Kidney capillary endothelial cell (primary cell): ENCODE measurements around the gene EMC9.

Experiments used
- DNase-seq: peaks from one replicate; pipeline ENCODE4 v3.0.0-alpha.2; 2018; ENCODE audit warnings: low spot score

Gene EMC9

DNA sequence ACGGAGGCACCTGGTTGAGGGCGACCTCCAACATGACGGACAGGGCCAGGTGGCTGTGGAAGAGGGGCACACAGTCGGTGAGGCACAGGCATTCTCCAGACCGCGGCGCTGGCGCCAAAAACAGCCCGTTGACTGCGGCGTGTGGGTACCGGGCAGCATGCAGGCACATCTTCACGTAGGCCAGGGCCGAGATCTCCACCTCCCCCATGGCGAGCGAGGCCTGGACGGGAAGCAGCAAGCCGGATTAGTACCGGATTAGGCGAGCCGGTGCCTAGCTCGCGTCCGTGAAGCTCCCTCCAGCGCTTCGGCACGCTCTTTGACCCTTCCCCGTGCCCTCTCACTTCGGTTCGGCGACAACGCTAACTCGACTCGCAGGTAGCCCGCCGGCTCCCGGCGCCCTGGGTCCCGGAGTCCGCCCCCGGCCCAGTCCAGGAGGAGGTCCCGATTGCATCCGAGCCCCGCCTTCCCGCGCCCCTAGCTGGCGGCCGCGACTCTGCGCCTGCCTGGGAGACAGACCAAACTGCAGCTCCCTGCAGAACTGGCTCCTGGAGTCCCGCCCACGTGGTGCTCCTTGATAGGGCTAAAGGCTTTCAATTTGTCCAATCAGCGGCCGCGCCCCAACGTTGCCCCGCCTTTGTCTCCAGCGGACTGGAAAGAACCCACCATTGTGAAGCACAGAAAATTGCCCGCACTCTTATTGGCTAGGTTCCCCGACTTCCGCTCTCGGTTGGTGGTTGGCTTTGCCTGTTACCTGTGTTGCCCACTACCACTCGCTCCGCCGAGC is at the start of gene EMC9:
EMC9 (minus strand) TSS at position 495 of the 784 bp plus-strand sequence; CDS start at position 208, 287 bp downstream.
- peak; percentile 99 for DNase-seq

- DNase-seq = no peak
Measured at GRCh38 chr14:24190416-24190815, 49.0 kb upstream of the EMC9 start.

DNA sequence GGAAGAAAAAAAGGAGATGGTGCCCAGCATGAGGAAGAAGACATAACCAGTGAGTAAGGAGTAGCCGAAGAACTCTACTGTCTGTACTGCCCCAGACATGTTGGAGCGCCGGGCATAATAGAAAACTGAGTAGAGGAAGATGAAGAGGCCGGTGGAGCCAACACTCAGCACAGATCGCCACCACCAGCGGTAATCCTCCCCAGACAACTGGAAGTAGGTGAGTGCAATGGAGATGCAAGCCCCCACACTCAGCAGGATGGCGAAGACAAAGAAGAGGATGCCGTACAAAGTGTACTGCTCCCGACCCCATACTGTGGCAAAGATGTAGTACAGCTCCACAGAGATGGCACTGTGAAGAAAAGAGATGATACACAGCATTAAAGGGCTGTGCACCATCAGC is 48.1 kb upstream of the EMC9 start:
- no peak for DNase-seq

- no peak for DNase-seq
Measured at GRCh38 chr14:24189059-24189375, 47.6 kb upstream of the EMC9 start.

DNA sequence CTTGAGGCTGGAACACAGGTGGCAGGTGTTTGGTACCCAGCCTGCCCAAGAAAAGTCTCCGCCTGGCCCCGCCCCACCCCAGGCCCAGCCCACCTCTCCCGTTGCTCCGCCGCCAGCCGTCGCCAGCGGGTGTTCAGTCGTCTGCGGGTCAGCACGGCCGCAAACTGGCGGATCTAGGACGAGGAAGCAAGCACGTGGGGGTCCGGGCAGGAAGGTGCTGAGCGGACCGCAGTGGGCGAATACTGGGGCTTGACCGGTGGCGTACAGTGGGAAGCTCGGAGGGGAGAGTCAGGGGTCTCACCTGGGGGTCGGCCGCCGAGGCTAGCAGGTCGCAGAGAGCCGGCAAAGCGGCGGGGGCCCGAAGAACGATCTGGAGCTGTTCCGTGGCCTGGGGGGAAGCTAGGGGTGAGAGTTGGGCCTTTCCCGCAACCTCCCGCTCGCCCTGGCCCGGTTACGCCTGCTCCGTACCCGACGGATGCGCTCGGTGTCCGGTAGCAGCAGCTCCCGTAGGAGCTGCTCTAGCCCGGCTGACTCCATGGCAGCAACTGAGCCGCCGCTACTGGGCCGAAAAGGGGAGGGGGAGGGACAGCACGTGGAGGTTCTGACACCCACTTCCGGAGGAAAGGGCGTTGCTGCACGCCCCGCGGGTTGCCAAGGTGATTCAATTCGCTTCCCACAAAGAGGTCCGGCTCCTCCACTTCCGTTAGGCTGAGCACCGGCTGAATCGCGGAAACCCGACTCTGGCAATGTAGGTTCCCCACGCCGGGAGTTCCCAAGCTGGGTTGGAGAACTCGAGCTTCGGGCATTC is 47.1 kb upstream of the EMC9 start, which contains the start of gene IPO4:
IPO4 (minus strand) TSS at position 566 of the 808 bp plus-strand sequence; CDS start at position 537, 29 bp downstream.
- DNase-seq = peak; percentile 96

DNA sequence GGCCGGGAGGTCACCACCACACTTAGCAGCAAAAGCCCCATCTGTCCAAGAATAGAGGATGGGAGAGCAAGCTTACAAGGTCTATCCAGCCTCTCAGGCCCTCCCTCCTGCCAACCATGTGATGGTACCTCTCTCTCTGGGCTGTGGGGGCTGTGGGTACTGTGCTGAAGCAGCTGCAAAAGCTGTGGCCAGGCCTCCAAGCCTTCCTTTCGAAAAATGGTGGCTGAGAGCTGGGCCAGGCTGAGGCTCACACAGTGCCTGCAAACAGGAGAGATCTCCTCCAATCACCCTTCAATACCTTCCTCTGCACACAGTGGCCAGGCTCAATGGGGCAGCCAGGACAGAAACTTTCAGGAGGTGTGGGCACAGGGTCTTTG is 46.1 kb upstream of the EMC9 start:
- no peak for DNase-seq

GRCh38 chr14:24186831-24187538 is 45.6 kb upstream of the EMC9 start:
- DNase-seq = no peak

- DNase-seq = no peak
Measured at GRCh38 chr14:24185741-24186140, 44.4 kb upstream of the EMC9 start.

- DNase-seq = no peak
Measured at GRCh38 chr14:24185026-24185425, 43.6 kb upstream of the EMC9 start.

DNA sequence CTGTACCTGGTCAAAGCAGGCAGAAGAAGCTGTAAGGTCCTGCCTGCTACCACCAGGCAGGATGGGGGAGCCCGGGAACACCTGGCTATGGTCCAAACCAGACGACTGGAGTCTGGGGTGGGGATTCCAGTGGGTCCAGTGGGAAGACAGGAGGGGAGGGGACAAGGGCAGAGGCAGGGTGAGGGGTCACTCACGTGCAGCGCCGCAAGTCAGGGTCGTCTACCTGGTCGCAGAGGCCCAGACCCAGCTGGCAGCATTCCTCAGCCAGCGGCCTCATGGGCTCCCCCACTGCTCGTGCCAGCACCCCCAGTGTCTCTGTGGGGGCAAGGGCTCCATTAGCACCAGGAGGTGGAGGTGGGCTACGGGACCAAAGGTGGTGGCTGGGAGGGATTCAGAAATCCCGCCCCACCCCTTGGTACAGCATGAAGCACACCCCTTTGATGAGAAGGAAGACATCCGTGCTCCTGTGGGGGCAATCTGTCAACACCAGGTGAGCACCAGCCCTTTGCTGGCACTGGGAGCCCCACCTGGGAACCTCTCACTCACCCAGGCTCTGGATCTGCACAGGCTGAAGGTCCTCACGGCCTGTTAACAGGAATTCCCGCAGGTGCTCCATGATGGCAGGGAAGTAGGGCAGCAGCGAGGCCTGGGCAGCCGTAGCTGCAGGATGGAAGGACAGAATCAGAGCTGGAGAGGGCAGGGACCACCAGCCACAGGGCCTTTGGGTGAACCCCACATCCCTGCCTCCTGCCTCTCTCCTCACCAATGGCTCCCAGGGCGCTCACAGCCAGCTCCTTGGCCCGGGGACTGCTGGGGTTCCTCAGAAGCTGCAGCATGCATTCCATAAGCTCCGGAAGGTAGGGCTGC is 42.9 kb upstream of the EMC9 start:
- DNase-seq = no peak

GRCh38 chr14:24183014-24183481 is 41.7 kb upstream of the EMC9 start:
- no peak for DNase-seq

- DNase-seq = no peak
Measured at GRCh38 chr14:24182110-24182882, 40.9 kb upstream of the EMC9 start.

DNA sequence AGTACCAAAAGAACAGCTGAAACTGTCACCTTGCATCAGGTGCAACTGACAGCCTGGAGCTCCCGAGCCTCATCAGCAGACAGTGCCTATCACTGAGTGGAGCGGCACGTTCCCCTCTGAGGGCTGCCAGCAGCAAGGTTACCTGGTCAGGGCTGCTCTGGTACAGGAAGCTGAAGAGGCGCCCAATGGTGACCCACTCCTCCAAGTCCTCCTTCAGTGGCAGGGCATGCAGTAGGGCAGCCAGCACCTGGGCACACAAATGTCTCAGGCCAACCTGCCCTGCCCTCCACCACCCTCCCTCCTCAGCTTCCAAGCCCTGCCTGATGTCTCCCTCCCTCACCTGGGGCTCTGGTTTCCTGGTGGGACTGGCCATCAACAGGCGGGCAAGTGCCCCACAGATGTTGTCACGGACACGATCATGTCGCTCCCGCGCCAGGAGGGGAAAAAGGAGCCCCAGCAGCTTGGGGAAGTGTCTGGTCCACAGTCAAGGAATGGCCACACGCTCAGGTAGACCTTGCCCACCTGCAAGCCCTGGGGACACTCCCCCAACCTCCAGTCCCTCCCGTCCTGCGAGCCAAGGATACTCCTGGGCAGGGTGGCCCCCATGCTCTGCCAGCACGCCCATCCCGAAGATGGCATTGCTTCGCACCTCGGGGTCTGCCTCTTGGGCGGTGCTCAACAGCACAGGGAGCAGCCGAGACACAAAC is 40.1 kb upstream of the EMC9 start:
- DNase-seq = no peak

DNA sequence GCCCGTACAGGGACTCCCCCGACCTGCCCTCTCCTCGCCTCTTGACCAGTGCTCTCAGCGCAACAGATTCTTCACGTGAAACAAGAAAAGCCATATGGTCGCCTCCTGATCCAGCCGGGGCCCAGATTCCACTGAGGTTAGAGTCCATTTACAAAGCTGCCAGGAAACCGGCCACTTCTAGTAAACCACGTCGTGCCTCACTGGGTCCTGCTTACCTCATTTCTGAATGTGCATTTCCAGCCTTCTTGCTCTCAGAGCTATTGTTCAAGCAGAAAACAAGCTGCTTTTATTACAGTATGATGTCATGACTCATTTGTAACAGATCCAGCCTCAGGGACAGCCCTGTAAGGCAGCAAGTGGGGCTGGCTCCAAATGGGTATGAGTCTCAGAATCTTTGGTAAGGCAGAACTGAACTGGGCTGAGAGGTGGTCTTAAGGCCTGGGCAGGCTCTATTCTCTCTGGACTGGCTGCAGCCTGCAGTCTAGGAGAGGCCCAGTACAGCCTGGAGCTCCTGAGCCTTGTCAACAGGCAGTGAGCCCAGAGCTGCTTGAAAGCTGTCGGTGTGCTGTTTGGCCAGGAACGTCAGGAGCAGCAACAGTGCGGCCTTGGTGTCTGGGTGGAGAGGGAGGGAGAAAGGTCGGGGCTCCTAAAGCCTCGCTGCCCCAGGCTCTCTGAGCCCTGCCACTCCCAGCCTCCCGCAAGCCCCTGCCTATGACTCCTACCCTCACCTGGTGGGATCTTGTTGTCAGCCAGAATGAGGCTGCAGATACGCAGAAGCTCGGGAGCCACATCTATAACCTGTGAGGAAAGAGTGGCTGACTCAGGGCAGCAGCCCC is 38.8 kb upstream of the EMC9 start:
- peak; percentile 60 for DNase-seq

DNA sequence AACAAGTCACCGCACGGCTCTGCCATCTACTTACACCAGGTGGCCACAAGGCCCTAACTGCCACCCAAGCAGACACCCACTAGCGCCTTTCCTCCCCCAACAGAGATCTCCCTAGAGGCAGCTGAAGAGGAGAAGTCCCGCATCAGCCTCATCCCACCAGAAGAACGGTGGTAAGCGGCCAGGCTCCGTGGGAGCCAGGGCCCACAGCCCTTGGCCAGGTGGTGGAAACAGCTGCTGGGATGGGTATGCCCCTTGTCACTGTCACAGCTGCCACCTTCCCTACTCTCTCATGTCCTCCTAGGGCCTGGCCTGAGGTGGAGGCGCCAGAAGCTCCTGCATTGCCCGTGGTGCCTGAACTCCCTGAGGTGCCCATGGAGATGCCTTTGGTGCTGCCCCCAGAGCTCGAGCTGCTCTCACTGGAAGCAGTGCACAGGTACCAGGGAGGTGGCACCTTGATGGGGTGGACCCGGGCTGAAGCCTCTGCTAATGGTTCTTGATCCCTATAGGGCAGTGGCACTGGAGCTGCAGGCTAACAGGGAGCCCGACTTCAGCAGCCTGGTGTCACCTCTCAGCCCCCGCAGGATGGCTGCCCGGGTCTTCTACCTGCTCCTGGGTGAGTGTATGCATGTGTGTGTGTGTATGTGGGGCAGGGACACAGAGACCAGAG is 38.0 kb upstream of the EMC9 start:
- no peak for DNase-seq

GRCh38 chr14:24178399-24179178 is 37.2 kb upstream of the EMC9 start:
- DNase-seq = no peak

GRCh38 chr14:24177891-24178290 is 36.5 kb upstream of the EMC9 start:
- no peak for DNase-seq
